Measurements from ENCODE around the gene PACSIN2.
"Not testable (repeated sequence)": the region's sequence is repeated elsewhere in the genome, so short reads cannot be mapped to it uniquely, and the experiment has no call there.

Gene PACSIN2, protein sequence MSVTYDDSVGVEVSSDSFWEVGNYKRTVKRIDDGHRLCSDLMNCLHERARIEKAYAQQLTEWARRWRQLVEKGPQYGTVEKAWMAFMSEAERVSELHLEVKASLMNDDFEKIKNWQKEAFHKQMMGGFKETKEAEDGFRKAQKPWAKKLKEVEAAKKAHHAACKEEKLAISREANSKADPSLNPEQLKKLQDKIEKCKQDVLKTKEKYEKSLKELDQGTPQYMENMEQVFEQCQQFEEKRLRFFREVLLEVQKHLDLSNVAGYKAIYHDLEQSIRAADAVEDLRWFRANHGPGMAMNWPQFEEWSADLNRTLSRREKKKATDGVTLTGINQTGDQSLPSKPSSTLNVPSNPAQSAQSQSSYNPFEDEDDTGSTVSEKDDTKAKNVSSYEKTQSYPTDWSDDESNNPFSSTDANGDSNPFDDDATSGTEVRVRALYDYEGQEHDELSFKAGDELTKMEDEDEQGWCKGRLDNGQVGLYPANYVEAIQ

GRCh38 chr22:43014869-43015676 lies at the start of gene PACSIN2:
Gene PACSIN2, minus strand, starts transcription at chr22:43015149. Its CDS starts 103,069 bp downstream, at chr22:42912080.
- DNase-seq = peak; percentile 99

- DNase-seq = peak; percentile 38
Measured at GRCh38 chr22:43060183-43060582, 45.2 kb upstream of the PACSIN2 start.

GRCh38 chr22:43057641-43058040 lies 42.7 kb upstream of the PACSIN2 start:
- DNase-seq = no peak

GRCh38 chr22:43053176-43053575 lies 38.2 kb upstream of the PACSIN2 start:
- DNase-seq = no peak

- no peak for DNase-seq
Measured at GRCh38 chr22:43050995-43051394, 36.0 kb upstream of the PACSIN2 start.

DNA sequence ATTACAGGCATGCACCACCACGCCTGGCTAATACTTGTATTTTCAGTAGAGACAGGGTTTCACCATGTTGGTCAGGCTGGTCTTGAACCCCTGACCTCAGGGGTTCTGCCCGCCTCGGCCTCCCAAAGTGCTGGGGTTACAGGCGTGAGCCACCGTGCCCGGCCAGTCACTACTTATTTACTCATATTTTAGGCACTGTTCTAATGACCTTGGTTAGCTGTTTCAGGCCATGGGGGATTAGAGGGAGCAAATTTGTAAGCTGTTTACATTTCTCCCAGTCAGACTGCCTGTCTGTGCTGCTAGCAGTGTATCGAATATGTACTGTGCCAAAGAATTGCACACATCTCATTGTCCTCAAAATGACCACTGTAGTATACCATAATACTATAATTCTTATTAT lies 32.7 kb upstream of the PACSIN2 start:
- no peak for DNase-seq

- DNase-seq = no peak
Measured at GRCh38 chr22:43044290-43044712, 29.4 kb upstream of the PACSIN2 start.

DNA sequence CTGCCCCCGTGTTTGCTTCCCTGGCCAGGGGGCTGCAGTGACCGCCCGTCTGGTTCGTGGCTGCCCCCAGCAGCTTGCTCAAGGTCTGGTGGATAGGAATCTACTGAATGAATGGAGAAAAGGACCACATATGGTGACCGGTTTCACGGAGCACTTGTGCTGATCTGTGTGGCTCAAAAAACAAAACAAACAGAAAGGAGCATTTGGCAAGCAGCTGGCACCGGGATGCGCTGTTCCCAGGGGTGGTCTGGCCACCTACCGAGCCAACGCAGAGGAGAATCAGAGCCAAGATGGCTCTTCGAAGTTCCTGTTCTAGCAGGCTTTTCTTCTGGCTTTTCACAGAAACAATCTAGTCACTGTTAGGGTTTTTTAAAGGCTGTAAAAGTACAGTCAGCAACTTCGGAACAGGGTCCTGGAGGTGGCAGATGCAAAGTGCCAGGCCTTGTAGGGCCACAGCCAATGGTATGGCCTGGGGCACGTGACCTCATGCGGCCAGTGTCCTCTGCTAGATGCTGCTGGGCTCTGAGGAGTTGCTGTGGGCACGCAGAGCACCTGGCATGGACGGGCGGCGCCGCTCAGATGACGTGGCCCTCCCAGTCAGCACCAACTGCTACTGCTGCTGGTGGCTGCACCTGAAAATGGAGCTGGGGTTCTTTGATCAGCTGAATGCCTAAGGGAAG lies 27.3 kb upstream of the PACSIN2 start:
- no peak for DNase-seq

GRCh38 chr22:43039800-43040199 lies 24.9 kb upstream of the PACSIN2 start:
- no peak for DNase-seq

- DNase-seq = no peak
Measured at GRCh38 chr22:43038325-43038724, 23.4 kb upstream of the PACSIN2 start.

- no peak for DNase-seq
Measured at GRCh38 chr22:43036282-43036829, 21.4 kb upstream of the PACSIN2 start.

GRCh38 chr22:43035250-43035649 lies 20.3 kb upstream of the PACSIN2 start:
- no peak for DNase-seq

DNA sequence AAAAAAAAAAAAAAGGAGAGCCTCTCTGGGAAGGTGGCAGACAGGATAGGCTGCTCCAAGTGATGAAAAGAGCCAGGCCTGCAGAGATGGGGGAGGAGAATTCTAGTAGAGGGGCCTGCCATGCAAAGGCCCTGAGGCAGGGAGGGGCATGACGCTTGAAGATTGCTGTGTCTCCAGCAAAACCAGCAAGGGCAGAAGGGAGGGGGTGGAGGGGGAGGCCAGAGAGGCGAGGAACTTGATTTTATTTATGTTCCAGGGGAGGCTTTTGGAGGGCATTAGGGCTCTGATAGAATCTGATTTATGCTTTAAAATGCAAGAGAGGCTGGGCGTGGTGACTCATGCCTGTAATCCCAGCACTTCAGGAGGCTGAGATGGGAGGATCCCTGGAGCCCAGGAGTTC lies 16.7 kb upstream of the PACSIN2 start:
- DNase-seq = no peak

- no peak for DNase-seq
Measured at GRCh38 chr22:43018615-43019014, 3.7 kb upstream of the PACSIN2 start.

DNA sequence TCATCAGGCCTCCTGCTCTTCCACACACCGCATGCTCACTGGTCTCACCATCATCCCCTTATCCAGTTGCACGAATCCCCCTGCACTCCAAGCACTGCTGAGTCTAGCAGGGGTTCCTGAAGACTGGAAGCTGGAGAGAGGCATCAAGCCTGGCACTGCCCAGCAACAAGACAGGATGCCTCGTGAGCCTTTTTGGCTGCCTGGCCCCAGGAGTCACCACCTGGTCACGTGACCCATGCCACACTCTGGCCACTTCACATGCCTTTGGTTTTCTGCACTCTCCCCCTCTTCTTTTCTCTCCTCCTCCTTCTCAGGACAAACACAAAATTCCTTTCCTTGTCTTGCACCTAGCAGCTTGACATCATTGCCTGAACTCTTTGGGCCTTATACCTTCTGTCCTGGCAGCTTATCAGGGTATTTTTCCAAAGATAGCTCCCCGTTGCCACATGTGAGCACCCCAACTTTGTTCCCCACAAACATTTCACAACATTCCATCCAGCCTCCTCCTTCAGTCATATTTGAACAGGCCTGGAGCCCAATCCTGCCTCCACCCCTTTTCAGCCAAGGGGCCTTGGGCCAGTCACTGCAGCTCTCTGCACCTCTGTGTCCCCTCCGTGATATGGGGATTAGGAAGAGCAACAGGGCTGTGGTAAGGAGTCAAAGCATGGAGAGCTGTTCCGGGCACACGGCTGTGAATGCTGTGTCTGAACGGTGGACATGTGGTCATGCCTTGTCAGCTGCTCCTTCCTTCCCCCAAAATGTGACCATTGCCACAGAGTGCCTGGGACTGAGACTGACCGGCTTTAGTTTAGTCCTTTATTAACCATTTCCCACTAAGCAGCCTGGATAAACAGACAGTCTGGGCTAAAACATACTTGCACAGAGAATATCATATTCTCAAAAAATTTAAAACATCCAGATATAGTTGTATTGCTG lies 2.8 kb upstream of the PACSIN2 start:
- no peak for DNase-seq

- not testable (repeated sequence) for DNase-seq
Measured at GRCh38 chr22:43016150-43016549, 1.2 kb upstream of the PACSIN2 start.

DNA sequence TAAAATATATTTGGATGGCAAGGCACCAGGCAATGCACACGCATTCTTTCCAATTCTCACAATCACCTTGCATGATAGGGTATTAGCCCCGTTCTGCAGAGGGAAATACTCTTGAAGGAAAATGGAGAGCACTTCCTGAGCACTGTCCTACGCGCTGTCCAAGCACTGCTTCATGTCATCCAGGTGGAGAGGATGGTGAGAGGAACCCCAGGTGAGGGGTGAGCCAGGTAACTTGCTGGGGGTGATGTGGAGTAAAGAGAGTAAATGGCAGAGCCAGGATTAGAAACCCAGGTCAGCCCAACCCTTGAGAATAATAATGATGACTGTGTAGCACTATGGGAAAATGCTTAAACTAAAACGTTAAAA lies 711 bp upstream of the PACSIN2 start:
- no peak for DNase-seq

DNA sequence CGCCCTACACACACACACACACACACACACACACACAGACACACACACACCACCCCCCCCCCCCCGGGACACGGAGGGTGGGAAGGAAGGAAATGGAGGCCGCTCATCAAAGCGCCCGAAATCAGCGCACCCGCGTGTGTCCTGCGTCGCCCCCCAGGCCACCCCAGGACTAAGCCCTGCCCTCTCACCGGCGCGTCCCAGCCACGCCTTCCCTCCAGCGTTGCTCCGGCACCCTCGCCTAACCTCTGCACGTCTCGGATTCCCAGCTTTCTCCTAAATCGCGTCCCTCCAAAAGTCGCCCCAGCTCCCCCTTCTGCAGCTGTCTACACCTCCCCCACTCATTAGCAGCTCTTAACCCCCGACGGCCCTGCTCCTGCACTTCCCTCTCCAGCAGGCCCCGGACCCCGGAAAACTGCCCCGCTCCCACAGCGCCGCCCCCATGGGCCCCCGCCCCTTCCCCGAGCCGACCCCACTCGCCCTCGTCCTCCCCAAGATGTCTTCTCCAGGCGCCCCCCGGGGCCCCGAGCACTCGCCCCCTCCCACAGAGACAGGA lies 557 bp downstream of the PACSIN2 start:
- peak; percentile 33 for DNase-seq

GRCh38 chr22:43013355-43014315 lies 1.3 kb downstream of the PACSIN2 start:
- DNase-seq = no peak

GRCh38 chr22:43012390-43012789 lies 2.6 kb downstream of the PACSIN2 start:
- DNase-seq = no peak
